ENCODE results near the gene UNC50.

UNC50 gene

DNA sequence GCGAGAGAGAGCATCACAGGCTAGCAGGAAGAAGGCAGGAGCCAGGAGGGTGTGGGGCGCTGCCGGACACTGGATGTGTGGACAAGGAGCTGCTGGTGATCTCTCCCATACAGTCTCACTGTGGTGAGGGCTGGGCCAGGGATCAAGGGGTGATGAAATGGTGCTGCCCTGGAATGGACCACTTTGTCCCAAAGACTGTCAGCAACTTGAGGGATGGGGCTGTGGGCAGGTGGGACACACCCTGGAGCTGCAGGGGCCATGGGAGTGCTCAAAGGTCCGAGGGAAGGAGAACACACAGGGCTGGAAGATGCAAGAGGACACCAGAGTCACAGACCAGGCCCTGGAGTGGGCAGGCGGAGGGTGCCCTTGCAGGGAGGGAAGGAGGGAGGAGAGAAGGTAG, 38.0 kb upstream of the UNC50 start:
- Mint-ChIP-seq H3K36me3 (ENCODE audit: low read depth) (peaks cover 6% of the 10 kb centered on the region), H3K27me3 (no peaks in the 10 kb centered on the region), H3K4me3 (no peak overlapping the region), H3K4me1 (peaks cover 2% of the 10 kb centered on the region), H3K27ac (peak overlapping the region; percentile 35), H3K9me3 (no peaks in the 10 kb centered on the region)
- ATAC-seq (no peak), DNase-seq (no peak)

DNA sequence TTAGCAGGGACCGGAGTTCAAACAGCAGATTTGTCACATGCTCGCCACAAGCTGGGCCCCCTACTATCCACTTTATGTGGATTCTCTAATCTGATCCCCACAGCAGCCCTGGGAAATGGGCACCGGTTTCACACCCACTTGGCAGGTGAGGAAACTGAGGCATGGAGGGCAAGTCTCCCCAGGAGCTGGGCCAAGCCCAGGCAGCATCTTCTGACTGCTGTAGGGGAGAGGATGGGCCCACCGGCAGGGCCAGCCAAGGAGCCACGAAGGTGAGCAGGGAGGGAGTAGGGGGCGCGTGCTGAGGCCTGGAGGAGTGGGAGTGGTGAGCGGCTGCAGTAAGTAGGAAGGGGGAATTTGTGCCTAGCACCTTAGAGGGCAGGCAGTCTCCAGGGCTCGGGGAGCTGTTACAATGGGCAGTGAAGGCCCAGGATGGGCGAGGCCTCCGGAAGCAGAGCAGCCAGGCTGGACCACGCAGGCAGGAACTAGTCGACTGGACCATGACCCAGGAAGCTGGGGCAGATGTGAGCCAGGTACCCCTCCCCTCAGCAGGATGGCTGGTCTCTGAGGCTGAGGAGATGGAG, 37.2 kb upstream of the UNC50 start:
- H3K4me1 Mint-ChIP-seq: no peaks in the 10 kb centered on the region
- DNase-seq (no peak), ATAC-seq (no peak)
- peaks cover 6% of the 10 kb centered on the region for H3K36me3 Mint-ChIP-seq (ENCODE audit: low read depth)
- H3K27me3 Mint-ChIP-seq: no peaks in the 10 kb centered on the region
- no peak overlapping the region for H3K27ac Mint-ChIP-seq
- H3K9me3 Mint-ChIP-seq: no peaks in the 10 kb centered on the region
- H3K4me3 Mint-ChIP-seq: no peak overlapping the region

DNA sequence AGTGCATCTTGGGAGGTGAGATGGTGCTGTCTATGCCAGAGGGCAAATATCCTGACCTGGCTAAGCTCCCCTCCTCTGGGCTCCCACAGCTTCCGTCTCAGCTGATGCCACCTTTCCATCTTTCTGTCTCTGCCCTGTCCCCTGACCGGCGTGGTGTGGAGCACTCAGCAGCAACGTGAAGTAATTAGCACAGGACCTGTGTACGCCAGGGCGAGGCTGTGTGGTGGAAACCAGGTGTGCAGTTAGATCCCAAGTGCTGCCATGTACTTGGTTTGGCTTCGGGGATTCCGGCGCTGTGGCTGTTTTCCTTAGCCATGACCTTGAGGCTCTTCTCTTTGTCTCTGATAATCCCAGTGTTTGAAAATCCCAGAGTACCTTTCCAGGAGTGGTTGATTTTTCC, 36.6 kb upstream of the UNC50 start:
- H3K27me3 Mint-ChIP-seq: no peaks in the 10 kb centered on the region
- H3K4me3 Mint-ChIP-seq: no peak overlapping the region
- H3K36me3 Mint-ChIP-seq (ENCODE audit: low read depth): peaks cover 6% of the 10 kb centered on the region
- no peaks in the 10 kb centered on the region for H3K4me1 Mint-ChIP-seq
- H3K9me3 Mint-ChIP-seq: no peaks in the 10 kb centered on the region
- no peak for DNase-seq
- H3K27ac Mint-ChIP-seq: no peak overlapping the region
- no peak for ATAC-seq

DNA sequence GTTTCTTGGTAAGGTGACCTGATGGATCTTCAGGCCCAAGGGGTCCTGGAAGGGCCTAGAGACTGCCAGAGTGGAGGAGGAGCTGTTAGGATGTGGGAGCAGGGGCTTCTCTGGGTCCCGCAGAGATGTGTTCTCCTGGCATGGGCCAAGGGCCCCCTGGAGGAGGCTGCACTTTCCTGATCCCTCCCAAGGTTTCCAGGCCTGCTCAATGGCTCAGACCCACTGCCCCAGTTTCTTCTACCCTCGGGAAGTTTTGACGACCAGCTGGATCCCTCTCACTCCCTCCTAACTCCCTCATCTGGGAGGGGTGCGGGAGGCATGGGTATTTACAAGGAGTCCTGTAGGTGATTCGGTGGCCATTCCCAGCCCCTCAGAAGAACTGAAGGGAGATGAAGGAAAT, 36.2 kb upstream of the UNC50 start:
- Mint-ChIP-seq H3K9me3 (no peaks in the 10 kb centered on the region), H3K27ac (no peak overlapping the region), H3K4me1 (no peaks in the 10 kb centered on the region), H3K4me3 (no peak overlapping the region), H3K36me3 (ENCODE audit: low read depth) (peaks cover 6% of the 10 kb centered on the region), H3K27me3 (no peaks in the 10 kb centered on the region)
- DNase-seq (no peak), ATAC-seq (no peak)

DNA sequence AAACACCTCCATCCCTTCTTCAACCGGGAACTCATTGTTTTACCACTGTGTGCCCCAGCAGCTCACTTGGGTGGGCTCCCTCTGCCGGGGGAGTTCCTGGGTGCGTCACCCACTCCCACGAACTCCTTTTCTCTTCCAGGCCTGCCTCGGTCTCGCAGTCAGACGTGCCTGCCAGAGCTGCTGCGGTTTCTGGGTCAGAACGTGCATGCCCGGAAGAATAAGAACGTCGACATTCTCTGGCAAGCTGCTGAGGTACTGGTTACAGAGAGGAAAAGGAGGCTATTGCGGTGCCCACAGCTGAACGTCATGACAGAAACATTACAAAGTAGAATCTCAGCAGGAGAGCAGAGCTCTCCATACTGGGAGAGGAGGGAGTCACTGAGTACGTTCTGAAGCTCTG, 35.7 kb upstream of the UNC50 start:
- Mint-ChIP-seq H3K27ac (no peak overlapping the region), H3K36me3 (ENCODE audit: low read depth) (peaks cover 7% of the 10 kb centered on the region), H3K27me3 (no peaks in the 10 kb centered on the region)

DNA sequence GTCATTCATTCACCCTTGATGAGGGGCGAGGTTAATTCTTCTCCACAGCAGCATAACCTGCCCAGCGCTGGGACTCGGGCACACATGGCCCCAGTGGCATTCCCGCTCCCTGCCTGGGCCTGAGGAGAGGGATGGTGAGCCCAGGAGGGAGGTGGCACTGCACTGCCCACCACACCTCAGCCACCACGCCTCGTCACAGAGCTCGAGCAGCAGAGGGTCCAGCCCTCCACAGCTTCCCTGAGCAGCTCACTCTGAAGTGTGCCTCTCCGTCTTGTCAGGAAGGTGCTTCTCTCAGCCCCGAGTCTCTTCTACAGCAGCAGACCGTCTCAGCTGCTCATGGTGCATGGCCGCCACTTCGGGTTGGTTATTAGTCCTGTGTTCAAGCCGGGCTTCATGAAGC, 35.0 kb upstream of the UNC50 start:
- H3K4me3 Mint-ChIP-seq: no peak overlapping the region
- H3K36me3 Mint-ChIP-seq (ENCODE audit: low read depth): peaks cover 10% of the 10 kb centered on the region
- no peak for DNase-seq

More for the DNA sequence above, 35.7 kb upstream of the UNC50 start:
- ATAC-seq: no peak
- no peaks in the 10 kb centered on the region for H3K4me1 Mint-ChIP-seq
- no peaks in the 10 kb centered on the region for H3K9me3 Mint-ChIP-seq
- H3K4me3 Mint-ChIP-seq: no peak overlapping the region
- no peak for DNase-seq

DNA sequence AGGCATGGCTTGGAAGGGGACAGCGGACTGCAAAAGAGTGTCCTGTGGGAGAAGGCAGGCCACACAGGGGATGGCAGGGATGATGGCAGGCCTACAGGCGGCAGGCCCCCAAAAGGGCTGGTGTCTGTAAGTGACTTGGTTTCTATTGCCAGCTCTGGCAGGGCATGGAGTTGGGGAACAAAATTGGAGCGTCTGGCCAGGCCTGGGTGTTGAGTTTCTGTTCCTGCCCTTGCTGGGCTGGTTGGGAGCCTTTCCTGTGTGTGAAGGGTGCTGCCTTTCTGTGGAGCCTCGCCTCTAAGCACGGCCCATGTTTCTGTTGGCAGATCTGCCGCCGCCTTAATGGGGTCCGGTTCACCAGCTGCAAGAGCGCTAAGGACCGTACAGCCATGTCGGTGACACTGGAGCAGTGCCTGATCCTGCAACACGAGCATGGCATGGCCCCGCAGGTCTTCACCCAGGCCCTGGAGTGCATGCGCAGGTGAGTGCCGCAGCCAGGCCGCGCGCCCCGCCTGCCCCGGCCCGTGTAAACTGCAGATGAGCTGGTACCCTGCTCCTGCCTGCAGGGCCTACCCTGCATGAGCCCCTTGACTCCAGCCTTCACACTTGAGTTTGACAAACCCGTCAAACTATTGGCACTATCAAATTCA, 31.6 kb upstream of the UNC50 start:
- peaks cover 8% of the 10 kb centered on the region for H3K36me3 Mint-ChIP-seq (ENCODE audit: low read depth)
- ATAC-seq (no peak), DNase-seq (no peak)
- H3K27me3 Mint-ChIP-seq: no peaks in the 10 kb centered on the region
- no peak overlapping the region for H3K4me3 Mint-ChIP-seq
- H3K9me3 Mint-ChIP-seq: no peaks in the 10 kb centered on the region
- no peaks in the 10 kb centered on the region for H3K4me1 Mint-ChIP-seq
- H3K27ac Mint-ChIP-seq: no peak overlapping the region

More for the DNA sequence above, 35.0 kb upstream of the UNC50 start:
- Mint-ChIP-seq H3K27ac (no peak overlapping the region), H3K27me3 (no peaks in the 10 kb centered on the region), H3K4me1 (no peaks in the 10 kb centered on the region), H3K9me3 (no peaks in the 10 kb centered on the region)
- ATAC-seq: no peak

DNA sequence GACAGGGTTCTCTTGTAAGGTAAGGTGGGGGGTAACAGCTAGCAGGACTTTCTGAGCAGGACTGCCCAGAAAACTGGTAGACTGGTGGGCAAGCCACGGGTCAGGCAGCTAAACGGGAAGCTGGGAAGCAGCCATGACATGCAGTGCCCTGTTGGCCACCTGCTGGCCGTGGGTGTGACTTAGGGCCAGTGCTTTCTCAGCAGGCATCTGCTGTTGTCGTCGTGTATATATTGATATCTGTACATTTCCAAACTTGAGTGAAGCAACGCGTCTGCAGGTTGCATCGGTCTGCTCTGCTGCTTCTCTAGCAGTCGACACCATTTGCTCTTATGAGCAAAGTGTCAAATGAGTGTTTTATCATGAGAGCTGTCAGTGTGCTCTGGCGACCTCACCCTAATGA, 31.1 kb upstream of the UNC50 start:
- ATAC-seq (no peak), DNase-seq (no peak)
- Mint-ChIP-seq H3K9me3 (no peaks in the 10 kb centered on the region), H3K4me3 (no peak overlapping the region), H3K36me3 (ENCODE audit: low read depth) (peaks cover 8% of the 10 kb centered on the region), H3K4me1 (no peaks in the 10 kb centered on the region), H3K27me3 (no peaks in the 10 kb centered on the region), H3K27ac (no peak overlapping the region)

DNA sequence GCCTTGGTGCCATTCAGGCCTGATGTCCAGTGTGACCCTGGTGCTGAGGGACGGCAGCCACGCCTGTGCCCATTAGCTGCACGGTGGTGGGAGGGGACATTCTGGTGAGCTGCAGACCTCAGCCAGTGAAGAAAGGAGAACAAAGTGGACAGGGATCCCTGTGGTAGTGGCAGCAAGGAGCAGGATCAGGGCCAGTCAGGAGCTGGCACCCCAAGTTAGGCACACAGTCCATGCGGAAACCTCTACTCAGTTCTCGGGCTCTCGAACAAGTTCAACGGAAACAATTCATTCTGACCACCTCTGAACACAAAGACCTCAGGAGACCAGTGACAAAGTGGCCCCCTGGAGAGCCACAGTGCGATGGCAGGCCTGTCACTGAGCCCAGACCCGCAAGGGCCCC, 30.2 kb upstream of the UNC50 start:
- Mint-ChIP-seq H3K36me3 (ENCODE audit: low read depth) (peaks cover 8% of the 10 kb centered on the region), H3K9me3 (no peaks in the 10 kb centered on the region), H3K27me3 (no peaks in the 10 kb centered on the region), H3K4me1 (no peaks in the 10 kb centered on the region), H3K4me3 (no peak overlapping the region), H3K27ac (no peak overlapping the region)
- ATAC-seq (no peak), DNase-seq (no peak)

DNA sequence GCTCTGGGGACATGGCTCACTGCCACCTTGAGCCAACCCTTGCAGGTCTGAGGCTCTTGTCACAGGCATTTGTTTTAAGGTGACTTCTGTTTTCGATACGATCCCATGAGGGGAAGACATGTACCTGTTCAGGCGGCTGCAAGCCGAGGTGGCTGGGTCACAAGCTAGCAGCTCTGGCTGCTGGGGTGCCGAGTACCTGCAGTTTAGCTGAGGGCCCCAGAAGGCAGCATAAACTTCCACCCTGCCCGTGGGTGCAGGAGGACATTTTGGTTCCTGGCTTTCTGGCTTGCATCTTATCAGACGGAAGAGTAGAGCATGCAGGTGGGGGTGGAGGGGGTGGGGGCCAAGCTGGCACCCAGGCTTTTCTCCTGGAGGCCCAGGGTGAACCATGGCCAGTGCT, 28.5 kb upstream of the UNC50 start:
- ATAC-seq (no peak), DNase-seq (no peak)
- Mint-ChIP-seq H3K4me1 (no peaks in the 10 kb centered on the region), H3K27me3 (no peaks in the 10 kb centered on the region), H3K4me3 (no peak overlapping the region), H3K36me3 (ENCODE audit: low read depth) (peaks cover 8% of the 10 kb centered on the region), H3K27ac (no peak overlapping the region), H3K9me3 (no peaks in the 10 kb centered on the region)

DNA sequence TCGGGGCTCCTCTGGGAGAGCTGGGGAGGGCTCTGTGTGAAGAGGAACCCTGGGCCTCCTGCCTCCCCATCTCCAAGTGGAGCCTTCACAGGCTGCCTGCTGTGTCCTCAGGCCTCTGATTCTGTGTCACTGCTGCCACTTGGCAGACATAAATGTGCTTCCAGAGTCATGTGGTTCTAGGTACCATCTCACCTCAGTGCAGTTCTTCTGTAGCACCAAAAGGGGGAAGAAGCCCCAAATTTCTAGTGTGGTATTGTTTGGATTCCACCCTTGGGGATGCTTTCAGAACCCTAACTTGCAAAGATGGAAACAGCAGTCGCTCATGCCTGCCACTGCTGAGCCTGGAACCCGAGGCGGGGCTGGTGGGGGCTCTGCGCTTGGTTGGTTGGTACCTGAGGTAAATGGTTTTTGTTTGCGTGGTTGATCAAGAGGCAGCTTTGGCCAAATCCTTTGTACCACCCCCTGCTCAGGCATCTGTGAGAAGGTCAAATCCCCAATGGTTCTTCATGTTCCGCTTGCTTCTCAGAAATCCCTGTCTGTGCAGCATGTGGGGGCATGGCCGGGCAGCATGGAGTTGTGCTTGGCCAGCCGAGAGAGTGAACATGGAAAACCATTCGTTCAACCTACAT, 27.6 kb upstream of the UNC50 start:
- Mint-ChIP-seq H3K9me3 (no peaks in the 10 kb centered on the region), H3K4me1 (no peaks in the 10 kb centered on the region), H3K27ac (no peak overlapping the region), H3K36me3 (ENCODE audit: low read depth) (peaks cover 8% of the 10 kb centered on the region), H3K27me3 (no peaks in the 10 kb centered on the region), H3K4me3 (no peak overlapping the region)
- DNase-seq (no peak), ATAC-seq (no peak)

DNA sequence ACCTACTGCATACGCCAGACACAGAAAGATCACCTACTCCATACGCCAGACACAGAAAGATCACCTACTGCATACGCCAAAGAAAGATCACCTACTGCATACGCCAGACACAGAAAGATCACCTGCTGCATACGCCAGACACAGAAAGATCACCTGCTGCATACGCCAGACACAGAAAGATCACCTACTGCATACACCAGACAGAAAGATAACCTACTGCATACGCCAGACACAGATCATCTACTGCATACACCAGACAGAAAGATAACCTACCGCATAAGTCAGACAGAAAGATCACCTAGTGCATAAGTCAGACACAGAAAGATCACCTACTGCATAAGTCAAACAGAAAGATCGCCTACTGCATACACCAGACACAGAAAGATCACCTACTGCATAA, 25.9 kb upstream of the UNC50 start:
- Mint-ChIP-seq H3K4me1 (no peaks in the 10 kb centered on the region), H3K9me3 (no peaks in the 10 kb centered on the region), H3K27ac (no peak overlapping the region), H3K27me3 (no peaks in the 10 kb centered on the region), H3K36me3 (ENCODE audit: low read depth) (peaks cover 8% of the 10 kb centered on the region), H3K4me3 (no peak overlapping the region)
- ATAC-seq (no peak), DNase-seq (no peak)

DNA sequence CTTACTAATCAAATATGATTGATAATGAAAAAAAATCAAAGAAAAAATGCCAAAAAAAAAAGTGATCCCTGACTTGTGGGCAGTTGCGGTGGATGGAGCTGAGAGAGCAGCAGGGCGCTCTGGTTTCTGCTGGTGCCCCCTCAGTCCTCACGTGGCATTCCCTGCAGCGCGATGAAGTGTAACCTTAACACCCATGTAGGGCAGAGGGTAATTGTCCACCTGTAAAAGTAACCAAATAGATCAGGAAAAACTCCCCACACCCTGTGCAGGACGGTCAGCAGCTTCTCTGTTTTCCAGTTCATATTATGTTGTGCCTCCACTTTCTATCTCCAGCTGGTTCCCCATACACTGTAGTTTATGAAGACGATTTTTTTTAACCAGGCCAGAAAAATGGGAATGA, 25.1 kb upstream of the UNC50 start:
- Mint-ChIP-seq H3K4me1 (no peaks in the 10 kb centered on the region), H3K27me3 (no peaks in the 10 kb centered on the region), H3K36me3 (ENCODE audit: low read depth) (peaks cover 5% of the 10 kb centered on the region), H3K4me3 (no peak overlapping the region), H3K27ac (no peak overlapping the region), H3K9me3 (no peaks in the 10 kb centered on the region)
- DNase-seq (no peak), ATAC-seq (no peak)

DNA sequence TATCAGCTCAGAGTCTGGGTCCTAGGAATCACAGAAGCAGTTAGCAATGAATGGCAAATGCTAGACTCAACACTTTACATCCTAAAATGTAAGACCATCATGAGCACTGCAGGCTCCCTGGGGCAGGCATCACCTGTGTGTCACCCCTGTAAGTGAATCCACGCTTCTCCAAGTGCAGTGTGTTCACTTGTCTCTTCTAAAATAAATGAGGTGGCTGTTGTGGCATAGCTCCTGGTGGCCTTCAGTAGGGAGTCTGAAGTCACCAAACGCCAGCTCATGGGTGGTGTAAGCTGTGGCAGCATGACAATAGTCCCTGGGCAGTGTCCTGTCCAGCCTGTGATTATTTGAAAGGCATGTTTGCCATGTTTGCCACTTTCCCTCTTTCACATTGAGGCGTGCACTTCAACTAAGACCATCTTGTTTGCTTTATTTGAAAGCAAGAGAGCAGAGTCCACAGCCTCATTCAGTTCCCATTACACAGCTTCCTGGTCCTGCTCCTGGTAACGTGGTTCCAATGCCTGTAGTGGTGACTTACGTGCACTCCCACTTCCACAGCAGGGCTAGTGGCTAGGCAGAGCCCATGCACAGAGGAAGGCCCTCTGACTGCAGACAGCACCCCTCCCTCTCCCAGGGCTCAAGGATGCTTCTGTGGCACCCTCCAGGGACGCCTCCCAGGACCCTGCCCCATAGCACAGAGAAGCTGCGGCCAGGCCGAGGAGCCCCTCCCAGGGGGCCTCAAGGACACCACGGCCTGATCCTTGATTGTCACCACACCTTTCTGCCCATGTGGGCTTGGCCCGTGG, 24.4 kb upstream of the UNC50 start:
- H3K9me3 Mint-ChIP-seq: no peaks in the 10 kb centered on the region
- H3K27ac Mint-ChIP-seq: peak overlapping the region; percentile 53
- no peaks in the 10 kb centered on the region for H3K27me3 Mint-ChIP-seq
- ATAC-seq (no peak), DNase-seq (no peak)
- peaks cover 5% of the 10 kb centered on the region for H3K36me3 Mint-ChIP-seq (ENCODE audit: low read depth)
- no peaks in the 10 kb centered on the region for H3K4me1 Mint-ChIP-seq
- no peak overlapping the region for H3K4me3 Mint-ChIP-seq

DNA sequence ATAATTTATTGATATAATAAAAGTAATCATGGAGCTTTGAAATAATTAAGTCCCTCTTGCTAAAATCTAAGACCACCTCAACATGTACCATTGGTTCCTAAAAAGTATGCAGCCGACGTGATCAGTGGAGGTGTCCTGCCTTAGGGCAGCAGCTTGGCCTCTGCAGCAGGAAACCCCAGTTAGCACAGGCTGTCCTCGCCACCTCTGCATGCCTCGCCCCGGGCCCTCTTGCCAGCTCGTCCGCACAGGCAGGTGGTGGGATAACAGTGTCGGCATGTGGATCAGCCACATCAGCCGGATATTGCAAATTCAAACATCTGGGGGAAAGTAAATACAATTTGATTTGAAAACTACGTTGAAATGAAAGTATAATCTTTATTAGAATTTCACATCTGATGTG, 23.0 kb upstream of the UNC50 start:
- H3K4me1 Mint-ChIP-seq: no peaks in the 10 kb centered on the region
- H3K4me3 Mint-ChIP-seq: no peak overlapping the region
- peaks cover 5% of the 10 kb centered on the region for H3K36me3 Mint-ChIP-seq (ENCODE audit: low read depth)
- no peak overlapping the region for H3K27ac Mint-ChIP-seq
- ATAC-seq: no peak
- DNase-seq: no peak
- H3K27me3 Mint-ChIP-seq: no peaks in the 10 kb centered on the region
- H3K9me3 Mint-ChIP-seq: no peaks in the 10 kb centered on the region
